Measurements from ENCODE around the gene CELF2. TPM values are rescaled to one million over a fixed set of nuclear protein-coding genes. Genes with fewer than 3 reads are reported as not detected.

The CELF2 gene
- total RNA-seq, 1 donor from 2014 or later = 33.8 TPM

DNA sequence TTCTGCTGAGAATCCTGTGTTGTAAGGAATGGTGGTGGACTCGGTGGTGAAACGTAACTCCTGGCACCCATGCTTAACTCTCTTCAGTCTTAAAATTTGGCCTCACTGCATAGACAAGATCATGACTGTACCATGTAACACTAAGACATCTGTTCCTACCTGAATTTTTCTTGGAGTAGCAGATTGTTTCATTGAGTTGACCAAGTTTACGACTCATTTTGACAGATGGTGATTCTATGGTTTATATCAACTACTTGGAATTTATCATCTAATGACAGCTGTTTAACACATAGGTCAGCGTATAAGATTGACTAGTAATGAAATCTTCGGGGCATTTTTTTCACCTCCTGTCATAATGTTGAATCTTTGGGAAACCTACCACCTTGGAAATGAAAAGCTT, 184.2 kb downstream of the CELF2 start:
- Mint-ChIP-seq H3K4me3 (ENCODE audit: unreplicated experiment) (no peak overlapping the region), H3K9me3 (ENCODE audit: unreplicated experiment) (peaks cover 5% of the 10 kb centered on the region), H3K27ac (ENCODE audit: unreplicated experiment) (no peak overlapping the region), H3K36me3 (ENCODE audit: unreplicated experiment) (no peaks in the 10 kb centered on the region), H3K27me3 (ENCODE audit: unreplicated experiment) (no peaks in the 10 kb centered on the region), H3K4me1 (ENCODE audit: unreplicated experiment) (peaks cover 9% of the 10 kb centered on the region)
- no peak for DNase-seq (ENCODE audit: extremely low spot score, unreplicated experiment)
- no peak for TF ChIP-seq CTCF (IDR thresholded peaks at IDR 0.05)

DNA sequence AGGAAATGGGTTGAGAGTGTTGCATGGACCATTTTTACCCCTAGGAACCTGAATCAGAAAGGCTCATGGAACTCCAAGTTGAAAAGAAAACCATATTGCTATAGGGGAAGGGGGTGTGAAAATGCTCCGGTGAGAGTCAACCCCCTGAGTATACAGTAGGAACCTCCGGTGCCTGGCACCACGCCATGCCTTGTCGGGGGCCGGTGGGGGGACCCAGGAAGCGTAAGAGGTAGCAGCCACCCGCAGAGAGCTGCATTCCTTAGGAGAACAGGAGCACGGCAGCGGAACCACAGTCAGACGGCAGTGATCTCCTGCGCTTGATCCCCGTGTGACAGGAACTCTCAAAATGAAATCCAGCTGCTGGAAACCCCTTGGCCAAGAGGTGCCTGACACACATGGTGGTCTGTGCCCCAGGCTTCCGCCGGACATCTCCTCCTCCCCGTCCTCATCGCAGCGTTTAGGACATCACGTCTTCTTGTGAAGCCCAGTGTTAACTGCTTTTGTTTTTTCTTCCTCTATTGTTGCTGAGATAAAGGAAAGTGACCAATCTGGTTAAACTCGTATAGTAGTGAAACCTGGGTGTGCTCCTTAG, 186.8 kb downstream of the CELF2 start:
- Mint-ChIP-seq H3K27ac (ENCODE audit: unreplicated experiment) (peak overlapping the region; percentile 58), H3K9me3 (ENCODE audit: unreplicated experiment) (peaks cover 5% of the 10 kb centered on the region), H3K36me3 (ENCODE audit: unreplicated experiment) (no peaks in the 10 kb centered on the region), H3K27me3 (ENCODE audit: unreplicated experiment) (no peaks in the 10 kb centered on the region), H3K4me3 (ENCODE audit: unreplicated experiment) (peak overlapping the region; percentile 1), H3K4me1 (ENCODE audit: unreplicated experiment) (peaks cover 10% of the 10 kb centered on the region)
- no peak for DNase-seq (ENCODE audit: extremely low spot score, unreplicated experiment)
- no peak for TF ChIP-seq CTCF (IDR thresholded peaks at IDR 0.05)

DNA sequence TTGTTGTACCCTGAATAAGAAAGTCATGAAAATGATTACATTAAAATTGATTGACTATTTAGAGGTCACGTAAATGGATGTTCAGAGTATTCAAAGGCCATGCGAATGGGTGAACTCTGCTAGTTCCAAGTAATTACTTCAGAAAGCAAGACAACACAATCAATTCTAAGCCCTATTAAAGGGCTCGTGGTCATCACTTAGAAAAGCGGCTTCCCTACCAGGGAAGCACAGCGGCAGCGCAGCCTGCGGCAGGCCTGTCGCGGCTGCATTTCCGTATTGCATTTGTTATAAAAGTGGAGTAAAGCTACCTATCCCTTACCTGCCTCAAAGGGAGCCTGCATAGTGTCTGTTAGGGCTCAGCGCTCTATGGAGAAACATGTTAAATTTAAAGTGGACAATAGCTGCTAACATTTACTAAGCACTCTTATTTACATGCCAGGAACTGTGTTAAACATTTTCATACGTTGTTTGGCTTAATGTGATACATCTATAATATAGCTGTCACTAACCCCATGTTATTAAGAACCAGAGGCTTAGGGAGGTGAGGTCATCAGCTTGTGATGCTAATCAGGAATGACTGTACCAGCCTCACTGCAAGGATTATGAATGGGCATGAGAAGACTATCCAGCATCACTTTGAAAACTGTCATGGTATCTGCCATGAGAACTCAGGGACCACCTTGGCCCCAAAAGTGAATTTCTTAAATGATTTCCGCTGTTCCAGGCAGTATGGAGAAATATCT, 187.5 kb downstream of the CELF2 start:
- no peak overlapping the region for H3K4me3 Mint-ChIP-seq (ENCODE audit: unreplicated experiment)
- no peak for DNase-seq (ENCODE audit: extremely low spot score, unreplicated experiment)
- H3K27ac Mint-ChIP-seq (ENCODE audit: unreplicated experiment) = no peak overlapping the region
- no peak for TF ChIP-seq CTCF (IDR thresholded peaks at IDR 0.05)
- H3K27me3 Mint-ChIP-seq (ENCODE audit: unreplicated experiment) = no peaks in the 10 kb centered on the region
- no peaks in the 10 kb centered on the region for H3K36me3 Mint-ChIP-seq (ENCODE audit: unreplicated experiment)
- peaks cover 5% of the 10 kb centered on the region for H3K9me3 Mint-ChIP-seq (ENCODE audit: unreplicated experiment)
- H3K4me1 Mint-ChIP-seq (ENCODE audit: unreplicated experiment) = peaks cover 17% of the 10 kb centered on the region

- Mint-ChIP-seq H3K4me3 (ENCODE audit: unreplicated experiment) (no peak overlapping the region), H3K4me1 (ENCODE audit: unreplicated experiment) (peaks cover 23% of the 10 kb centered on the region), H3K27me3 (ENCODE audit: unreplicated experiment) (no peaks in the 10 kb centered on the region), H3K9me3 (ENCODE audit: unreplicated experiment) (no peaks in the 10 kb centered on the region), H3K36me3 (ENCODE audit: unreplicated experiment) (no peaks in the 10 kb centered on the region), H3K27ac (ENCODE audit: unreplicated experiment) (no peak overlapping the region)
- DNase-seq (ENCODE audit: extremely low spot score, unreplicated experiment) = no peak
- TF ChIP-seq CTCF (IDR thresholded peaks at IDR 0.05) = no peak
These were observed 189.2 kb downstream of the CELF2 start for GRCh38 chr10:11206676-11207559.

DNA sequence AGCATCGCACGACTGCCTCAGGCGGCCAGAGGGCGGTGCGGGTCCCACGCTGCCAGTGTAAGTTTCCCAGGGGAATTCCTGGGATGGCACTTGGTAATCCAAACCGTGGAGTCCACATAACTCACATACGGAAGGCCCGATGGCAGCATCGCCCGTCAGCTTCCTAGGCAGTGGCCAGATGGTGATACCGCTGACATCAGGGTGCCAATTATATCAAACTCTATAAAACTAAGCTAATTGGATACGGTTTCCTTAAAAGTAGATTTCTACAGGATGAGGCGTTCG, 189.8 kb downstream of the CELF2 start:
- H3K4me3 Mint-ChIP-seq (ENCODE audit: unreplicated experiment) = no peak overlapping the region
- no peak for TF ChIP-seq CTCF (IDR thresholded peaks at IDR 0.05)
- H3K27ac Mint-ChIP-seq (ENCODE audit: unreplicated experiment) = no peak overlapping the region
- peaks cover 23% of the 10 kb centered on the region for H3K4me1 Mint-ChIP-seq (ENCODE audit: unreplicated experiment)
- no peak for DNase-seq (ENCODE audit: extremely low spot score, unreplicated experiment)
- H3K36me3 Mint-ChIP-seq (ENCODE audit: unreplicated experiment) = no peaks in the 10 kb centered on the region
- no peaks in the 10 kb centered on the region for H3K27me3 Mint-ChIP-seq (ENCODE audit: unreplicated experiment)
- no peaks in the 10 kb centered on the region for H3K9me3 Mint-ChIP-seq (ENCODE audit: unreplicated experiment)

Measured in osteocyte (in vitro differentiated cells).